Mucosa of stomach (tissue), 1 donor: Measurements from ENCODE around the gene CABP1.
"Not testable (repeated sequence)": the region's sequence is repeated elsewhere in the genome, so short reads cannot be mapped to it uniquely, and the experiment has no call there.

Experiments
- H3K27me3 ChIP-seq: one replicate; pipeline ENCODE4 v1.7.0; 2013; ENCODE audit warnings: mild to moderate bottlenecking, low read length; ENCODE audit not compliant: control insufficient read depth, insufficient read depth
- H3K36me3 ChIP-seq: one replicate; pipeline ENCODE4 v1.7.0; 2013; ENCODE audit warnings: low read length; ENCODE audit not compliant: control insufficient read depth, insufficient read depth
- H3K4me1 ChIP-seq: one replicate; pipeline ENCODE4 v1.7.0; 2013; ENCODE audit warnings: mild to moderate bottlenecking, low read length; ENCODE audit not compliant: control insufficient read depth, insufficient read depth
- H3K4me3 ChIP-seq: one replicate; pipeline ENCODE4 v1.7.0; 2013; ENCODE audit warnings: low read length
- H3K9ac ChIP-seq: one replicate; pipeline ENCODE4 v1.7.0; 2013; ENCODE audit warnings: mild to moderate bottlenecking, low read length, moderate library complexity
- H3K9me3 ChIP-seq: one replicate; pipeline ENCODE4 v1.7.0; 2013; ENCODE audit warnings: mild to moderate bottlenecking, low read length, moderate library complexity; ENCODE audit not compliant: control insufficient read depth
- donor health status: Pancreatic carcinoma.

The CABP1 gene

DNA sequence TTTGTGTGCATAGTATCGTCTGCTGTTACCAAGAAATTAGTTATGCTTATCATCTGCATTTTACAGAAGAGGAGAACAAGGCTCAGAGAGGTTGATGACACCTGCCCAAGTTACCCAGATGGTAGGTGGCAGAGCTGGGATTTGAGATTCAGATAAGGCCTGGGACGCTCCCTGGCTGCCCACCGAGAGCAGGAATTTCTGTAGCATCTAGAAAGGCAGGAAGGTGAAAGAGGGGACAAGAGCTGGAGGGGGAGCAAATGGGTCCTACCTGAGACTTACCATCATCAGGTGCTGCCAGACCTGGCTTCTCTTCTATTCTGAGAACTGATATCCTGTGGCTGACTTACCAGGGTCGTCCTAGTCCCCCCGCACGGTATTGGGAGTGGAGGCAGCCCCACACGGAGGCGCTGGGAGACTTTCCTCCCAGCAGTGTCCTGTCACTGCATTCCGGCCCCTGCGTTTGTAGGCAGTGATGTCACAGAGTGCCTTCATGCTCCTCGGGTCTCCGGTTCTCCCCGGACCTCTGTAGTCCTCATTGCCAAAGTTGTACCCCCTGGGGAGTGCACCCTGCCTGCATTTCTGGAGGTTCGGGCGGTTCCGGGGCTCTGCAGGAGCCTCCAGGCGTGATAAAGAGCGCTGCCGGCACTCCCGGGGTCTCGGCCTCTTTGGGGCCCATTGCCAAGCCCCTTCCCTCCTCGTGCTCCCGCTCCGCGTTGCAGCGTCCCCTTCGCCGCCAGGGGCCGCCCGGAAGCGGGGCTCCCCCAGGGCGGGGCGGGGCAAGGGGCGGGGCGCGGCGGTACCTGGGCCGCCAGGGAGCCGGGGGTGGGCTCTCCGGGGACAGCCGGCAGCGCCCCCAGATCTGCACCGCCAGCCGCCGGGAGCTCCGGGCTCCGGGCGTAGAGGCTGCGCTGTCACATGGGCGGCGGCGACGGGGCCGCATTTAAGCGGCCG is at the start of gene CABP1:
CABP1 (plus strand) TSS at position 856 of the 951 bp plus-strand sequence; CDS start at position 916, 60 bp downstream.
- Histone ChIP-seq H3K27me3 (peaks cover 52% of the 10 kb centered on the region), H3K9ac (no peak within 1 kb of the TSS), H3K9me3 (no peaks in the 10 kb centered on the region), H3K4me1 (peaks cover 10% of the 10 kb centered on the region), H3K36me3 (no peaks in the 10 kb centered on the region), H3K4me3 (peak within 1 kb of the TSS; percentile 14)

DNA sequence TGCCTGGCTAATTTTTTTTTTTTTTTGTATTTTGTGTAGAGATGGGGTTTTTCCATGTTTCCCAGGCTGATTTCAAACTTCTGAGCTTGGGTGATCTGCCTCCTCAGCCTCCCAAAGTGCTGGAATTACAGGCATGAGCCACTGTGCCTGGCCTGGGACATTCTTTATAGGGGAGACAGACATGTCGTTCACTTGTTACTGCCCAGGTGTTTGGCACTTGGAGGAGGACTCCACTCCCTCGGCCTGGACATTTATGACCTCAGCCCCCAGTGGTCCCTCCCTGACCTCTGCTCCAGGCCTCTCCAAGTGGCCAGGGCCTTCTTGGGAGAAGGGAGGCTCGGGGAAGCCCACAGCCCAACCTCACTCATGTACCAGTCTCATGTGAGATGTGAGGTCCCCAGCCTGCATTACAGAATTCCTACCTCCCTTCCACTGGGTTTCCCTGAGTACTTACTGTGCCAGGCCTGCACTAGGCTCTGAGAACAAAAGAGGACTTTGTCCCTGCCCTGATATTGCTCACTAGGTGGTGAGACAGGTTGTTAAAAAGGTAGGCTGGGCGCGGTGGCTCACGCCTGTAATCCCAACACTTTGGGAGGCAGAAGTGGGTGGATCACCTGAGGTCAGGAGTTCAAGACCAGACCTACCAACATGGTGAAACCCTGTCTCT is 49.6 kb upstream of the CABP1 start:
- H3K9ac ChIP-seq, result no peak overlapping the region
- no peaks in the 10 kb centered on the region for H3K27me3 ChIP-seq
- no peak overlapping the region for H3K4me3 ChIP-seq
- H3K4me1 ChIP-seq, result peaks cover 9% of the 10 kb centered on the region
- no peaks in the 10 kb centered on the region for H3K9me3 ChIP-seq
- H3K36me3 ChIP-seq, result no peaks in the 10 kb centered on the region

DNA sequence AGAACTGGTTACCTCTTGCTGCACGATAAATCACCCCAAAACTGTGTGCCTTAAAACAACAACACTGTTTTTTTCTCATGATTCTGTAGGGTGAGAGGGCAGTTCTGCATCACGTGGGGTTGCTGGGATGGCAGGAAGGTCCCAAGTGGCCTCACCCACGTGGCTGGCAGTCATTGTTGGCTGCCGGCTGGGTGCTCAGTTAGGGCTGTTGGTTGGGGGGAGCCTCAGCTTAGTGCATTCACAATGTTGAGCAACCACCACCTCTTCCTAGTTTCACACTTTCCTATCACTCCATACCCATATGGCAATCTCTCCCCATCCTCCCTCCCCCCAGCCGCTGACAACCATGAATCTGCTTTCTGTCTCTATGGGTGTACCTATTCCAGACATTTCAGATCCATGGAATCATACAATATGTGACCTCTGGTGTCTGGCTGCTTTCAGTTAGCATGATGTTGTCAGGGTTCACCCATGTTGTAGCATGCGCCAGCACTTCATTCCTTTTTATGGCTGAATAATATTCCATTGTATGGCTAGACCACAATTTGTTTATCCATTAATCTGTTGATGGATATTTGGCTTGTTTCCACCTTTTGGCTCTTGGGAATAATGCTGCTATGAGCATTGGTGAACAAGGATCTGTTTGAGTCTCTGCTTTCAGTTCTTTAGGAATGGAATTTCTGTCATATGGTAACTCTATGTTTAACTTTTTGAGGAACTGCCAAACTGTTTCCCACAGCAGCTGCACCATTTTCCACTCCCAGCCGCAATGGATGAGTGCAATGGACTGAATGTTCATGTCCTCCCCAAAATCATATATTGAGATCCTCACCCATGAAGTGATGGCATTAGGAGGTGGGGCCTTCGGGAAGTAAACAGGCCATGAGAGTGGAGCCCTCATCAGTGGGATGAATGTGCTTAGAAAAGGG is 48.0 kb upstream of the CABP1 start:
- Histone ChIP-seq H3K9ac (no peak overlapping the region), H3K4me1 (peaks cover 9% of the 10 kb centered on the region), H3K27me3 (peaks cover under 1% of the 10 kb centered on the region), H3K4me3 (no peak overlapping the region), H3K36me3 (no peaks in the 10 kb centered on the region), H3K9me3 (no peaks in the 10 kb centered on the region)

DNA sequence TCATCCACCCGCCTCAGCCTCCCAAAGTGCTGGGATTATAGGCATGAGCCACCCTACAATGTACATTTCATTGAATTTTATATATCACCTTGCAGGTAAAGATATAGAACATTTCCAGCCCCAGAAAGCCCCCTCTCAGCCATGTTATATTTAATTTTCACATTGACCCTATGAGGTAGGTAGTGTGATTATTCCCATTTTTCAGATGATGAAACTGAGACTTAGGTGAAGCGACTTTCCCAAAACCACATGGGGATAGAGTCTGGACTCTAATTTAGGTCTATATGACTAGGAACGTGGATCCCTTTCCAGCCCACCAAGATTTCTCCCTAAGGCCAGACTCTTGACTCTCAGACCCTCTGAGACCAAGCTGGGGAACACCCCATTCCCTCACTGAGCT is 43.5 kb upstream of the CABP1 start:
- Histone ChIP-seq H3K36me3 (no peaks in the 10 kb centered on the region), H3K4me1 (peaks cover 10% of the 10 kb centered on the region), H3K27me3 (peaks cover 5% of the 10 kb centered on the region), H3K9ac (no peak overlapping the region), H3K4me3 (no peak overlapping the region), H3K9me3 (no peaks in the 10 kb centered on the region)

DNA sequence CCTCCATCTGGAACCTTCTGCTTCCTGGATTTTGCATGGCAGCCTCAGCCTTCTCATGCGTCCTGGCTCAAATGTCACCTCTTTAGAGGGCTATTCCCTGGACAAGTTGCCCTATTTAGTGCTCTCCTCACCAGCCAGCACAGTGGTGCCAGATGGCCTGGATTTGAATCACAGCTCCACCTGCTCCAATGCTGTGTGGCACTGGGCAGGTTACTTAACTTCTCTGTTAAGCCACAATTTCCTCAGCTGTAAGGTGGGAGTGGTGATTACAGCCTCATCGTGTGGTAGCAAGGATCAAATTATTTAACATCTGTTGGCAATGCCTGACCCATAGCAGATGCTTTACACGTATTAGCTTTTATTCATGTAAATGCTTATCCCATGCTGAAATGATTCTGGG is 42.6 kb upstream of the CABP1 start:
- H3K27me3 ChIP-seq, result peaks cover 5% of the 10 kb centered on the region
- no peaks in the 10 kb centered on the region for H3K36me3 ChIP-seq
- H3K9me3 ChIP-seq, result no peaks in the 10 kb centered on the region
- no peak overlapping the region for H3K9ac ChIP-seq
- H3K4me1 ChIP-seq, result peaks cover 14% of the 10 kb centered on the region
- no peak overlapping the region for H3K4me3 ChIP-seq

DNA sequence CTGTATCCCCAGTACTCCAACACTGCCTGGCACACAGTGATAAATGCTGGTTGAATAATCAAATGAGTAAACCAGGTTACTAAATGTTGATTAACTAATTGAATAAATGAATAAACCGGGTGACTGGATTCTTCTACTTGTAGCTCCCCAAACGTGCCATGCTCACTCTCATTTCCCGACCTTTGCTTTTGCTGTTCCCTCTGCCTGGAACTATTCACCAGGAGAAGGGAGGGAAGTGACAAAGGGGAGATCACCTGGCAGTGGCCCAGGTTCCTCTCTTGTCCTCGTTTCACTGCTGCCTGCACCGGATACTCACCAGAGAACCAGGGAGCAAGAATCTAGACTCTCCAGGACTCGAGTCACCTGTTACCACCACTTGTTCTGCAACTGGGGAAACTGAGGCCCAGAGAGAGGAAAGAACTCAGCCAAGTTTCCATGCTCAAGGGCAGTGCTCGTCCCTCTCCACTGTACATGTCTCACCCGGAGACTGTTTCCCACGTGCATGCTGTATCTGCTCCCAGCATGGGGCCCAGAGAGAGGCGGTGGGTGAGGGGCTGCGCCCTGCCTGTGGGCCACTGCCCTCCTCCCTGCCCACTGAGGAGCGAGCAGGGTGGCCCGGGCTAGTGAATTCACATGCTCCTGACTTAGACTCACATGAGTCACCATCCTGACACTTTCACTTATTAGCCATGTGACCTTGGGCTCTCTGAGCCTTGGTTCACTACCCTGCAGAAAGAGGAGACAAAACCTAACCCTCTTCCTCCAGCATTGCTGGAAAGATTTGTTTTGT is 41.6 kb upstream of the CABP1 start:
- Histone ChIP-seq H3K9me3 (no peaks in the 10 kb centered on the region), H3K36me3 (no peaks in the 10 kb centered on the region), H3K9ac (no peak overlapping the region), H3K4me3 (no peak overlapping the region), H3K27me3 (peaks cover 5% of the 10 kb centered on the region), H3K4me1 (peaks cover 14% of the 10 kb centered on the region)

DNA sequence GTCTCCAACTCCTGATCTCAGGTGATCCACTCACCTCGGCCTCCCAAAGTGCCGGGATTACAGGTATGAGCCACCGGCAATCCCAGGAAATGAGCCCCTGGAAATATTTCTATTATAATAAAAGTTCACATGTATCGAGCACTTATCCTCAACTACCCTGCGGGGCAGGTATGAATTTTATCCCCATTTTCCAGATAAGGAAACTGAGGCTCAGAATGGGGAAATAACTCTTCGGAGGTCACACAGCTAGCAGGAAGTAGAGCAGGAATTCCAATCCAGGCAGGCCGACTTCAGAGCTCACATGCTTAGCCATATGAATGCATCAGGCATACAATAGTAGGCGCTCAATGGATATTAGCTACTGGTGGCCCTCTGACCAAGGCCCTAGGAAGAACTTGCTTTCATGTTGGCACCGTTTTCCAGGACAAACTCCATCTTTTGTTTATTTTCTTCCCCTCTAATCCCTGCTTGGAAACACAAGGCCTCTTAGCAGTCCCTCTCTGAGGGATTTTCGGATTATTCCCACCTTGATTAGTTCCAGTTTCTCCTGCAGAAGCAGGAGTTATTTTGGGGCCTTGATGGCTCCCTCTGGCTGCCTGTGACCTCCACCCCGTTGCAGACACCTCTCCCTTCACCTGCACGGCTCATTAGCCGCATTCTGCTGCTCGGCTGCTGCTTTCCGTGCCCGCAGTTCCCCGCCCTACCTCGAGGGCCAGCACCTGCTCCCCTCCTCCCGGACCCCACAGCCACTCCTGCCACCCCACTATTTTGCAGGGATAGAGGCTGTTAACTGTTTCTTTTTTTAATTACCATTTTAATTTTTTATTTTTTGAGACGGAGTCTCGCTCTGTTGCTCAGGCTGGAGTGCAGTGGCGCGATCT is 40.5 kb upstream of the CABP1 start:
- H3K9me3 ChIP-seq, result no peaks in the 10 kb centered on the region
- no peak overlapping the region for H3K9ac ChIP-seq
- peaks cover 5% of the 10 kb centered on the region for H3K27me3 ChIP-seq
- no peaks in the 10 kb centered on the region for H3K36me3 ChIP-seq
- peaks cover 14% of the 10 kb centered on the region for H3K4me1 ChIP-seq
- H3K4me3 ChIP-seq, result no peak overlapping the region

DNA sequence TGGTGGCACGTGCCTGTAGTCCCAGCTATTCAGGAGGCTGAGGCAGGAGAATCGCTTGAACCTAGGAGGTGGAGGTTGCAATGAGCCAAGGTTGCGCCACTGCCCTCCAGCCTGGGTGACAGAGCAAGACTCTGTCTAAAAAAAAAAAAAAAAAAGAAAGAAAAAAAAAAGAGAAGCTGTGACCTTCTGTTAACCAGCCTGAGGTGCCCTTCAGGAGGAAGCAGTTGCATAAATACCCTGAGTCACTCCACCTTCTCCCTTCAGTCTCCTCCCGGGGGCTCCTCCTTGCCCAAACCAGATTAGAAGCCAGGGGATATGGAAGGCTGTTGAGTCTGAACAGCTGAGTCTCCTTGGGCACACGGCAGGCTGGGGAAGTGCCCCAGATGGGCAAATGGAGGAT is 38.0 kb upstream of the CABP1 start:
- H3K9me3 ChIP-seq, H3K27me3 ChIP-seq, H3K9ac ChIP-seq, H3K36me3 ChIP-seq, H3K4me3 ChIP-seq: not testable (repeated sequence)
- H3K4me1 ChIP-seq, result peaks cover 14% of the 10 kb centered on the region

DNA sequence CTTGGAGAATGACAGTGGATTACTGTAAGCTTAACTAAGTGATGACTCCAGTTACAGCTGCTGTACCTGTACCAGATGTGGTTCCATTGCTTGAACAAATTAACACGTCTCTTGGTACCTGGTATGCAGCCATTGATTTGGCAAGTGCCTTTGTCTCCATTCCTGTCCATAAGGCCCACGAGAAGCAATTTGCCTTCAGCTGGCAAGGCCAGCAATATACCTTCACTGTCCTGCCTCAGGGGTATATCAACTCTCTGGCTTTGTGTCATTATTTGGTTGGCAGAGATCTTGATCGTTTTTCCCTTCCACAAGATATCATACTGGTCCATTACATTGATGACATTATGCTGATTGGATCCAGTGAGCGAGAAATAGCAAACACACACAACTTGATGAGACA is 29.9 kb upstream of the CABP1 start:
- Histone ChIP-seq H3K9me3 (no peaks in the 10 kb centered on the region), H3K4me3 (no peak overlapping the region), H3K9ac (no peak overlapping the region), H3K4me1 (peaks cover 9% of the 10 kb centered on the region), H3K27me3 (no peaks in the 10 kb centered on the region), H3K36me3 (no peaks in the 10 kb centered on the region)

DNA sequence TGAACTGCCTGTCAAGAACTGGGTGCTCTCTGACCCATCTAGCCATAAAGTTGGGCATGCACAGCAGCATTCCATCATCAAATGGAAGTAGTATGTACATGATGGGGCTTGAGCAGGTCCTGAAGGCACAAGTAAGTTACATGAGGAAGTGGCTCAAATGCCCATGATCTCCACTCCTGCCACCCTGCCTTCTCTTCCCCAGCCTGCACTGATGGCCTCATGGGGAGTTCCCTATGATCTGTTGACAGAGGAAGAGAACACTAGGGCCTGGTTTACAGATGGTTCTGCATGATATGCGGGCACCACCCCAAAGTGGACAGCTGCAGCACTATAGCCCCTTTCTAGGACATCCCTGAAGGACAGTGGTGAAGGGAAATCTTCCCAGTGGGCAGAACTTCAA is 28.9 kb upstream of the CABP1 start:
- H3K9ac ChIP-seq, H3K4me3 ChIP-seq, H3K9me3 ChIP-seq, H3K4me1 ChIP-seq, H3K36me3 ChIP-seq, H3K27me3 ChIP-seq: not testable (repeated sequence)
